Nephron progenitor cell (in vitro differentiated cells): ENCODE data around the gene PLEKHH2.

Experiments used
- DNase-seq: peaks from one replicate; pipeline ENCODE4 v3.0.0; 2021
- H3K27ac Mint-ChIP-seq: 2 replicates; pipeline ENCODE4 v1.8.0; 2021; ENCODE audit warnings: mild to moderate bottlenecking, moderate library complexity, mixed read lengths
- H3K27me3 Mint-ChIP-seq: 2 replicates; pipeline ENCODE4 v1.8.0; 2021; ENCODE audit warnings: mild to moderate bottlenecking, low read depth, mixed read lengths; ENCODE audit not compliant: poor library complexity
- H3K36me3 Mint-ChIP-seq: 2 replicates; pipeline ENCODE4 v1.8.0; 2021; ENCODE audit warnings: low read depth, mixed read lengths
- H3K4me1 Mint-ChIP-seq: 2 replicates; pipeline ENCODE4 v1.8.0; 2021; ENCODE audit warnings: mixed read lengths
- H3K4me3 Mint-ChIP-seq: 2 replicates; pipeline ENCODE4 v1.8.0; 2021; ENCODE audit warnings: mild to moderate bottlenecking, moderate library complexity, mixed read lengths
- H3K9me3 Mint-ChIP-seq: 2 replicates; pipeline ENCODE4 v1.8.0; 2021; ENCODE audit warnings: mild to moderate bottlenecking, moderate library complexity, mixed read lengths
- CTCF ChIP-seq: fragments of 200-600 bp; sonication (generic); IDR thresholded peaks from 2 replicates; pipeline ENCODE4 v1.5.0; 2021; ENCODE audit warnings: antibody characterized with exemption

PLEKHH2 gene

GRCh38 chr2:43727634-43728014 is 90.6 kb downstream of the PLEKHH2 start:
- no peak for DNase-seq
- Mint-ChIP-seq H3K4me1 (peaks cover 17% of the 10 kb centered on the region), H3K4me3 (no peak overlapping the region), H3K27ac (no peak overlapping the region), H3K27me3 (peaks cover 7% of the 10 kb centered on the region), H3K36me3 (no peaks in the 10 kb centered on the region), H3K9me3 (no peaks in the 10 kb centered on the region)
- TF ChIP-seq CTCF: no peak

GRCh38 chr2:43729491-43730174 is 92.6 kb downstream of the PLEKHH2 start:
- TF ChIP-seq CTCF: no peak
- H3K4me1 Mint-ChIP-seq: peaks cover 10% of the 10 kb centered on the region
- H3K27ac Mint-ChIP-seq: no peak overlapping the region
- H3K9me3 Mint-ChIP-seq: no peaks in the 10 kb centered on the region
- H3K4me3 Mint-ChIP-seq: no peak overlapping the region
- no peaks in the 10 kb centered on the region for H3K36me3 Mint-ChIP-seq
- H3K27me3 Mint-ChIP-seq: no peaks in the 10 kb centered on the region
- DNase-seq: no peak

GRCh38 chr2:43731211-43731610 is 94.2 kb downstream of the PLEKHH2 start:
- Mint-ChIP-seq H3K4me3 (no peak overlapping the region), H3K27ac (no peak overlapping the region), H3K9me3 (no peaks in the 10 kb centered on the region), H3K4me1 (no peaks in the 10 kb centered on the region), H3K36me3 (no peaks in the 10 kb centered on the region), H3K27me3 (no peaks in the 10 kb centered on the region)
- no peak for TF ChIP-seq CTCF
- DNase-seq: no peak

DNA sequence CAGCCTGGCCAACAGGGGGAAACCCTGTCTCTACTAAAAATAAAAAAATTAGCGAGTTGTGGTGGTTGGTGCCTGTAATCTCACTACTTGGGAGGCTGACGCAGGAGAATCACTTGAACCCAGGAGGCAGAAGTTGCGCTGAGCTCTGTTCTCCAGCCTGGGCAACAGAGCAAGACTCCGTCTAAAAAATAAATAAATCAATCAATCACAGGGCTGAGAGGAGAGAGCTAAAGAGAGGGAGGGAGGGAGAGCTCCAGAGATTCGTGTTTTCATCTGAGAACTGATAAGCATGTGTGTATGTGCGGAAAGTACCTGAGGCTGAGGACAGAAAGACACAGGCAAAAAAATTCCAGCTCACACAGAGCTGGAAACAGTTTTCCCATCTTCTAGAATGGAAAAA is 99.6 kb downstream of the PLEKHH2 start:
- Mint-ChIP-seq H3K9me3 (no peaks in the 10 kb centered on the region), H3K27ac (no peak overlapping the region), H3K36me3 (no peaks in the 10 kb centered on the region), H3K27me3 (no peaks in the 10 kb centered on the region), H3K4me1 (no peaks in the 10 kb centered on the region), H3K4me3 (no peak overlapping the region)
- no peak for TF ChIP-seq CTCF
- DNase-seq: no peak

- H3K27ac Mint-ChIP-seq: no peak overlapping the region
- H3K36me3 Mint-ChIP-seq: no peaks in the 10 kb centered on the region
- no peaks in the 10 kb centered on the region for H3K27me3 Mint-ChIP-seq
- no peaks in the 10 kb centered on the region for H3K9me3 Mint-ChIP-seq
- no peaks in the 10 kb centered on the region for H3K4me1 Mint-ChIP-seq
- no peak for DNase-seq
- no peak overlapping the region for H3K4me3 Mint-ChIP-seq
- no peak for TF ChIP-seq CTCF
Observed at GRCh38 chr2:43737097-43737854, 100.2 kb downstream of the PLEKHH2 start.

- Mint-ChIP-seq H3K36me3 (no peaks in the 10 kb centered on the region), H3K27me3 (no peaks in the 10 kb centered on the region), H3K9me3 (no peaks in the 10 kb centered on the region), H3K4me3 (no peak overlapping the region), H3K27ac (no peak overlapping the region), H3K4me1 (no peaks in the 10 kb centered on the region)
- TF ChIP-seq CTCF: no peak
- DNase-seq: no peak
Observed at GRCh38 chr2:43737855-43738254, 100.8 kb downstream of the PLEKHH2 start.
